GM19455 (cell line): ENCODE data around the gene SGF29.
"Not testable (repeated sequence)": the region's sequence is repeated elsewhere in the genome, so short reads cannot be mapped to it uniquely, and the experiment has no call there.

Source experiments
- ATAC-seq: cut with Tn5 transposase; IDR thresholded peaks from one replicate; pipeline ENCODE4 v1.9.1; 2021; ENCODE audit not compliant: unreplicated experiment

SGF29 gene

DNA sequence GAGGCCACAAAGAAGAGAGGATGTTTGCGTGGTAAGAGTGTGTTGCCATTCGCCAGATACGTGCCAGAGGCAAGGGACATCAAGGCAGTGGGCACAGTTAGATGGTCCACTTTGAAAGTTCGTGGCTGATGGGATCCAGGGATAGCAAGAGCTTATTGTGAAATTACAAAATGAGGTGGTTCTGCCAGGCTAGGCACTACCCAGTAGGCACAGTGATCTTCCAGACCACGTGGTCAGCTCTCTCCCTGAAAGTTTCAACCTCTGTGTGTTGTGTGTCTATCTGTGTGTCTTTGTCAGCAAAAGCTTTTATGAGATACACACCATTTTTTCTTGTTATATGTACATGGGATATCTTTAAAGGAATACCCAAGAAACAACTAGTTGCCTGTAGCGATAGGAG, 9.5 kb downstream of the SGF29 start:
- no peak for ATAC-seq

DNA sequence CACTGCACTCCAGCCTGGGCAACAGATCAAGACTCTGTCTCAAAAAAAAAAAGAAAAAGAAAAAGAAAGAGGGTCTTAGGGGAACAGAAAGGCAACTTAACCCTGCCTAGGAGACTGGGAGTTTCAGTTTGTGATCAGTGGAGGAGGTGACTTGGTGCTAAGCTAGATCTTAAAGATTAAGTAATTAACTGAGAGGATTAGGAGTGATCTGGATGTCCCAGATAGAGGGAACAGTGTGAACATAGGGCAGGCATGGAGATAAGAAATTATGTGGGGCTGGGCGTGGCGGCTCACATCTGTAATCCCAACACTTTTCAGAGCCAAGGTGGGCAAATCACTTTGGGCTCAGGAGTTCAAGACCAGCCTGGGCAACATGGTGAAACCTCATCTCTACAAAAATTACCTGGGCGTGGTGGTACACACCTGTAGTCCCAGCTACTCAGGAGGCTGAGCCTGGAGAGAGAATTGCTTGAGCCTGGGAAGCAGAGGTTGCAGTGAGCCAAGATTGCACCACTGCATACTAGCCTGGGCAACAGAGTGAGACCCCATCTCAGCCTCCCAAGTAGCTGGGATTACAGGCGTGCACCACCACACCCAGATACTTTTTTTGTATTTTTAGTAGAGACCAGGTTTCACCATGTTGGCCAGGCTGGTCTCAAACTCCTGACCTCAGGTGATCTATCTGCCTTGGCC, 12.7 kb downstream of the SGF29 start:
- not testable (repeated sequence) for ATAC-seq

- no peak for ATAC-seq
These were observed 13.6 kb downstream of the SGF29 start for GRCh38 chr16:28567292-28567691.

DNA sequence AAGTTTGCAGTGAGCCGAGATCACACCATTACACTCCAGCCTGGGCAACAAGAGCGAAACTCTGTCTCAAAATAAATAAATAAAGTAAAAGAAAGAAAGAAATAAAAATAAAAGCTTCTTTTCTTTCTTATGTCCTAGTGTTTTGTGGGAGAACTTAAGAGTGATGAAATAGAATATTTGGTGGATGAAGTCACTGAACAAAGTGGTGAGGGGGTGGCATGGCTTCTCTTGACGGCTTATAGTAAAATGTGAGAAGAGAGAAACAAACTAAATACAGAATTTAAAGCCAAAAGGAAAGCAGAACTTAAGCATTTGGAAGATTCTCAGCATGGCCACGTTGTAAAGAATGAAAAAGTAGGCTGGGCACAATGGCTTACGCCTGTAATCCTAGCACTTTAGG, 15.3 kb downstream of the SGF29 start:
- no peak for ATAC-seq

- ATAC-seq = no peak
These were observed 16.4 kb downstream of the SGF29 start for GRCh38 chr16:28569968-28570752.

- no peak for ATAC-seq
These were observed 19.2 kb downstream of the SGF29 start for GRCh38 chr16:28572696-28573510.

DNA sequence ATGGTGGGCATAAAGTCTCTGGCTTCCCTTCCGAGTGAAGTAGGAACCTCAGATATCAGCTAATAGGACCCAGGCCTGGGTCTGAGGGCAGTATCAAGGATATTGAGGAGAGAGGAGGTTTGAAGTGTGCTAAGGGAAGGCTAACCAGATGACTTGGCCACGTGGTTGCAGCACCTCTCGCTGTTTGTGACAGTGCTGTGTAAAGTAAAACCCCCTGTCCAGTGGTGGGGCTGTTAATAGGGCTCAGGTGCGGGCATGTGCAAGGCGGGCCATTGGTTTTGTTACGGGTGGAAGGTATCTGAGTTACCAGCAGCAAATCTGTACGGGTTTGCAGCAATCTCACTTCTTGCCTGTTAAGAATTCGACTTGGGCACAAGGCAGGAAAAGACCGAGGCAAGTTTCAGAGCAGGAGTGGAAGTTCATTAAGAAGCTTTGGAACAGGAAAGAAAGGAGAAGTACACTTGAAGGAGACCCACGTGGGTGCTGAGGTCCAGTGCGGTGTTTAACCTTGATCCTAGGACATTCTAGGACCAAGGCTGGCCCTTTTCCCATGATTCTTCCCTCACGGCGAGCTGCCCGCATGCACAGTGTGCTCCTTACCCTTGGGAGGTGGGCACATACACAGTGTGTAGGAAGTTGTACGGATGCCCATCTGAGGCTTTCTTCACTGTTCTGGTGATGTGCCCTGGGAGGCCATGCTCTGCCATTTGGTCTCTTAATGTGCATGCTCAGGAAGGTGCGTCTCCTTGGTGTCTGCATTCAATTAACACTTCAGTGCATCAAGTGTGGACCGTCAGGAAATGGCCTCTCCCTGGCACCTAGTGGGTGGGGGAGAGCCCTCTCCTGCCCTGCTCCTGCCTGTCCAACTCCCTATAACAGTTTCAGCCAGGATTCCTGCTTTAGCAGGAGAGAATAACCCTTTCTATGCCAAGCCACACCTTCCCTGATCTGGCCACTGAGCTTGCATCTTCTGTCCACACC, 20.3 kb downstream of the SGF29 start:
- ATAC-seq = no peak

- ATAC-seq = no peak
These were observed 21.2 kb downstream of the SGF29 start for GRCh38 chr16:28574925-28575324.

DNA sequence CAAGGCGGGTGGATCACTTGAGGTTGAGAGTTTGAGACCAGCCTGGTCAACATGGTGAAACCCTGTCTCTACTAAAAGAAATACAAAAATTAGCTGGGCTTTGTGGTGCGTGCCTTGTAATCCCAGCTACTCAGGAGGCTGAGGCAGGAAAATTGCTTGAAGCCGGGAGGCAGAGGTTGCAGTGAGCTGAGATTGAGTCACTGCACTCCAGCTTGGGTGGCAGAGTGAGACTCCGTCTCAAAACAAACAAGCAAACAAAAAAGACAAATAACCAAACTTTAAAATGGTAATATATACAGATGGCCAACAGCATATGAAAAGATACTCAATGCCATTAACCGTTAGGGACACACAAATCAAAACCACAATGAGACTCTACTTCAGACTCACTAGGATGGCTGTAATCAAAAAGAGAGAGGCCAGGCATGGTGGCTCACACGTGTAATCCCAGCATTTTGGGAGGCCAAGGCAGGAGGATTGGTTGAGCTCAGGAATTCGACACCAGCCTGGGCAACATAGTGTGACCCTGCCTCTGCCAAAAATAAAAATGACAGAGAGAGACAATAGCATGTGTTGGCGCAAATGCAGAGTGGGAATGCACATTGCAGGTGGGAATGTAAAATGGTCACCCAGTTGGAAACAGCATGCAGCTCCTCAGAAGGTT, 21.9 kb downstream of the SGF29 start:
- ATAC-seq = no peak

GRCh38 chr16:28580726-28581315, 27.1 kb downstream of the SGF29 start:
- no peak for ATAC-seq

DNA sequence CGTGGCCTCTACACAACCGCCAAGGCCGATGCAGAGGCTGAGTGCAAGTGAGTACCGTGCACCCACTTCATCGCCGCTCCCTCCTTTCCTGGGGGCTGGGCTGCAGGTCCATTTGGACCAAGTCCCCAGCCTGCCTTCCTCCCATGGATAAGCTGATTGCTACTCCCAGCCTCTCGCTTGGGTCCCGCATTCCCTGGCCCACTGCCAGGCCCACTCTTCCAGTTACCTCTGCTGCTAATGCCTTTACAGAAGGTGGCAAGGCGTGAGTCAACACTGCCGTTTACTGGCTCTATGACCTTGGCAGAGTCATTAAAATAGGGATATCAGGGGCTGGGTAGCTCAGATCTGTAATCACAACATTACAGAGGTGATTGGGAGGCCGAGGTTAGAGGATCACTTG, 32.0 kb downstream of the SGF29 start:
- ATAC-seq = no peak

GRCh38 chr16:28586466-28586865, 32.7 kb downstream of the SGF29 start:
- no peak for ATAC-seq

DNA sequence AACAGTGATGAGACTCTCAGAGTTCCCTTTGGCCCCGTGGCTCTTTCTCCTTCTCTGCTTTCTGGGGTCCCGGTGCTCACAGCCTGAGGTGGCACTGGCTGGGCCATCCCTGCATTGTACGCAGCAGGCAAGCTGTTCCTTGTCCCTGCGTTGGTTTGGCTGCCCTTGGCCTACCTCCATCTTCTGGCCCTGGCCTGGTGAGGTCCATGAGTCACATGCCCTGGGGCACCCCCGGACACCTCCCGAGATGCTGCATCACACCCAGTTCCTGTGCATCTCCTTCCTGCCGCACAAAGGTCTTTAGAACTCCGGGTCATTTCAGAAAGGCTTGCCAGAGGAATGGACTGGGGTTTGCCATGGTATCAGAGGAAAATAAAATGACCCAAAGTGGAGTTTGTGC, 33.7 kb downstream of the SGF29 start:
- ATAC-seq = no peak

GRCh38 chr16:28589069-28589468, 35.3 kb downstream of the SGF29 start:
- ATAC-seq = no peak

DNA sequence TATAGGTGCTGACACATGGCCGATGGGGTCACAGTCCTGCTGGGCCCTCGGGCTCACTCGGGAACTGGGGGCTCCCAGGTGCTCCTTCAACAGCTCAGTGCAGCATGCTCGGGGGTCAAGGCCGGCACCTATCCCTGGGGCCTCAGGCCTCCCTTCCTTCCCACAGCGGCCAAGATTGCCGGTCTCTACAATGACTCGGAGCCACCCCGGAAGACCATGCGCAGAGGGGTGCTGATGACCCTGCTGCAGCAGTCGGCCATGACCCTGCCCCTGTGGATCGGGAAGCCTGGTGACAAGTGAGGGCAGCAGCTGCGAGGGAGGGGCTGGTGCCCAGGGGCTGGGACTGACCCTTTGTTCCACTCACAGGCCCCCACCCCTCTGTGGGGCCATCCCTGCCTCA, 36.2 kb downstream of the SGF29 start:
- ATAC-seq = no peak

- ATAC-seq = no peak
These were observed 36.9 kb downstream of the SGF29 start for GRCh38 chr16:28590384-28591340.

GRCh38 chr16:28591355-28591754, 37.6 kb downstream of the SGF29 start:
- ATAC-seq = no peak

DNA sequence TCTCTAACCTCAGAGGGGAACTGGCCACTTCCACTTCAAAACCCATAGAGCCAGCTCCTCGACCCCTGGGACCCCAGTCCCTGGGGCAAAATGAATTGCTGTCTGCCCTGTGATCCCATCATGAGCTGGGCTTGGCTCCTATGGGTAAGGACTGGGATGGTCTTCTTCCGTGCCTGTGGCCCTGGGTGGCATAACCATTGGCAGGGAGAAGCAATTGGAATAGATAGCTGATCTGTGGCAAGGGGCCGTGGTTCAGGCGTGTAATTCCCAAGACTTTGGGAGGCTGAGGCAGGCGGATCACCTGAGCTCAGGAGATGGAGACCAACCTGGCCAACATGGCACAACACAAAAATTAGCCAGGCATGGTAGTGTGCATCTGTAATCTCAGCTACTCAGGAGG, 38.8 kb downstream of the SGF29 start:
- ATAC-seq = no peak
